HG03196 (cell line): ENCODE results near the gene ADARB2.

Experiments used
- ATAC-seq: cut with Tn5 transposase; IDR thresholded peaks from one replicate; pipeline ENCODE4 v1.9.1; 2021; ENCODE audit not compliant: unreplicated experiment

ADARB2 gene

DNA sequence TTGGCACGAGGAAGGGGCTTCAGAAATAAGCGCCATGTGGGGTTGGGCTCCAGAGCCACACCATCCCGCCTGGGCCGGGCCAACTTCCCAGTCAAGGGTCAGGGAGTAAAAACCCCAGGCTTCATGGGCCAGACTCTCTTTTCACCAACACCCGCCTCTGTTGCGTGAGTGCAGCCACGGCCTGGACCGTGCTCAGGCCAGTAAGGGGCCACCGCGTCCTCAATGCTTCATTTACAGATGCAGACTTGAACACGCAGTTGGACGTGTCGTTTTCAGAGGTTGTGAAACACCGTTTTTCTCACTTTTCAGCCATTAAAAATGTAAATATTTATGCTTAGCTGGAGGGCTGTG, 520.1 kb downstream of the ADARB2 start:
- ATAC-seq, result no peak

DNA sequence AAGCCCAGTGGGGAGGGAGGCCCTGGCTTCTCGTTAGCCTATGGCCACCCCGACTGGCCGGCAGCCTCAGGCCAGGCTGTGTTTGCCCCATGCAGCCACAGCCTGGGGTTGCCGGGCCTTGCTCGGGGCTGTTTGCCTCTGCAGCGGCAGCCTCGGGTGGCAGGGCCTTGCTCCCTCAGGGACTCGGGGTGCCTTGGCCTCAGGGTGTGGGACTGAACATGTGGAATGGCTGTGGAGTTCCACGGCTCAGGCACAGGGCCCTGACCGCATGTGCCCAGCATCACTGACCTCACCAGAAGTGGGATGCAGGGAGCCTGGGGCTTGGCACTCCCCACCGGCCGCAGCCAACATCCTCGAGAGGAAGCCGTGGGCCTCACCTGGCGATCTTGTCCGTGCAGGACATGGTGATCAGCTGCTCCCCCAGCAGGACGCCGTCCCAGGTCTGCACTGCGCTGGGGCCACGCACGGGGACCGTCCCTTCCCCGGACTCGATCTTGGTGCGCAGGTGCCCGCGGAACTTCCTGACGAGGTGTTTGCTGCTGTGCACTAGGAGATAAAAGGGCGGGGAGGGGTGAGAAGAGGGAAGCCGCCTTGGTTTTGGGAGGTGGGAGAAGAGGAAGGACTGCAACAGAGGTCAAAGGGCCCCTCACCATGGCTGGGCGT, 520.6 kb downstream of the ADARB2 start:
- ATAC-seq, result no peak

DNA sequence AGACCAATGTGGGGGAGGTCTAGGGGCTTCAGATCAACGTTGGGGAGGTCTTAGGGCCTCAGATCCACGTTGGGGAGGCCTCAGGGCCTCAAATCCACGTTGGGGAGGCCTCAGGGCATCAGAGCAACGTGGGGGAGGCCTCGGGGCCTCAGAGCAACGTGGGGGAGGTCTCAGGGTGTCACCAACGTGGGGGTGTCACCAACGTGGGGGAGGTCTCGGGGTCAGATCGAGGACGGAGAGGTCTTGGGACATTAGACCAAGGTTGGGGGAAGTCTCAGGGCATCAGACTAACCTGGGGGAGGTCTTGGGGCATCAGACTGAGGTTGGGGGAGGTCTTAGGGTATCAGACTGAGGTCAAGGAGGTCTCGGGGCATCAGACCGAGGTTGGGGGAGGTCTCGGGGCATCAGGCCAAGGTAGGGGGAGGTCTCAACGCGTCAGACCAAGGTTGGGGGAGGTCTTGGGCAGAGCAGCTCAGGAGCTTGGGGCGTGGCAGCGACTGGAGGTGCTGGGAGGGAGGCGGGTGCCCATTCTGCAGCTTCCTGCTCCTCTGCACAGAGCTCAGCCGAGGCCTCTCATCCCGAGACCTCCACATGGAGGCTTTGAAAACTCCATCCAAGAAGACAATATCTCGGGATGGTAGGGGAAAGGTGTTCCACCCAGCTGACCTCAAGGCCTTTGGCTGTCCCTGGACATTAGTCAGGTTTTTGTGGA, 521.3 kb downstream of the ADARB2 start:
- ATAC-seq, result no peak

DNA sequence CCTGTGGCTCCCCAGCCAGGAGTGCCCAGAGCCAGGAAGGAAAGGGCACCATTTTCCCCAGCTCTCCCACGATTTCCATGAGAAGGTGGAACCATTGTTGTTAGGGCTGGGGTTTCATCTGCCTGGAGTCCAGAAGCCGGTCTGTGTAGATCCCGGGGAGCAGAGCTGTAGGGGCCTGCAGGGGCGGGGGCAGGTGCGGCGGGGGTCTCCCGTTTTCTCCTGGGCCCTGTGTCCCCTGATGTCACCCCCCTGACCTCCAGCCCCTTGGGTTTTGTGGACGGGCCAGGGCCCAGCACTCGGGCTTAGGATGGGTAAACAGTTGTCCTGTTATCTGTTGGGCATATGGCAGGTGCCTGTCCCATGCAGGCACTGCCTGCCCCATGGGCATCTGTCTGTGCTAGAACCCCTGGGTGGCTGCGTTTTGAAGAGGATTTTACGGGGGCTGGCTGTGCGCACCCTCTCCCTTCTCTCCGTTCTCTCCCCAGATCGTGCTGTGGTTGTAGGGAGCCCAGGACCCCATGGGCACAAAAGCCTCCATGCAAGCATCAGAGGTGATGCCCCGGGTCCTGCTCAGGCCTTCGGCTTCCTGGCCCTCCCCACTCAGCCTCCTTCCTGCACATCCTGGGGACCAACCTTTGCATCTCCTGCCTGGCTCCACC, 522.3 kb downstream of the ADARB2 start:
- no peak for ATAC-seq

DNA sequence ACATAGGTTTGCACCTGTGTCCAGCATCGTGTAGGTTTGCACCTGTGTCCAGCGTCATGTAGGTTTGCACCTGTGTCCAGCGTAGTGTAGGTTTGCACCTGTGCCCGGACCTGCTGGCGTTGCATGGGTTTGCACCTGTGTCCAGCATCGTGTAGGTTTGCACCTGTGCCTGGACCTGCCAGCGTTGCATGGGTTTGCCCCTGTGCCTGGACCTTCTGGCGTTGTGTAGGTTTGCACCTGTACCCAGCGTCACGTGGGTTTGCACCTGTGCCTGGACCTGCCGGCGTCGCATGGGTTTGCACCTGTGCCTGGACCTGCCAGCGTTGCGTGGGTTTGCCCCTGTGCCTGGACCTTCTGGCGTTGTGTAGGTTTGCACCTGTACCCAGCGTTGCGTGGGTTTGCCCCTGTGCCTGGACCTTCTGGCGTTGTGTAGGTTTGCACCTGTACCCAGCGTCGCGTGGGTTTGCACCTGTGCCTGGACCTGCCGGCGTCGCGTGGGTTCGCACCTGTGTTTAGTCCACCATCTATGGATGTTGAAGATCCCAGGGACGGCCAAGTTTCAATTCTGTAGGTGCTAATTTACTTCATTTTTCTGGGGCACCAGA, 523.2 kb downstream of the ADARB2 start:
- ATAC-seq, result no peak

DNA sequence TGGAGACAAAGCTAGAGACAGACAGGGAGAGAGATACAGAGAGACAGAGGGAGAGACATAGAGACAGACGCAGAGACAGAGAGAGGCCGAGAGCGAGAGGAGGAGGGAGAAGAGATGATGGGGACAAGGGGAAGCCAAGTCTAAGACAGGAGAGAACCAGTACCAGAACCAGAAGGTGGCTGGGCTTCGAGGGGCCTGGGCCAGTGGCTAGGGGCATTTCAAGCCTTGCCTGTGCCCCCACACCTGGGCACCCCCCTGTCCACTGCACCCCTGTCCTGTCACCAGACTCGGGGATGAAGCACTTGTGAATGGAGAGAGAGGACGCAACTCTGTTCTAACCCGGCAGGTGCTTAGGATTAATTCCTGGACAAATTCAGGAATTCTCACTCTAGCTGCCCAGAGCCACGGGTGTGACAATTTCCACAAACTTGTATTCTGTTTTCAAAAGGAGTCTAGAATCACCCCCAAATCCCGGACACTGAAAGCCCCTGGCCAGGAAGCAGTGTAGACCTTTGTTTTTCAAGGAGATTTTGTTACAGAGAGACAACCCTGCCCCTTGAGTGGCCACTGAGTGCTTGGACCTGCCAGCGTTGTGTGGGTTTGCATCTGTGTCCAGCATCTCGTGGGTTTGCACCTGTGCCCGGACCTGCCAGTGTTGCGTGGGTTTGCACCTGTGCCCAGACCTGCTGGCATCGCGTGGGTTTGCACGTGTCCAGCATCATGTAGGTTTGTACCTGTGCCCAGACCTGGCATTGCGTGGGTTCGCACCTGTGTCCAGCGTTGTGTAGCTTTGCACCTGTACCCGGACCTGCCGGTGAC, 523.9 kb downstream of the ADARB2 start:
- no peak for ATAC-seq

DNA sequence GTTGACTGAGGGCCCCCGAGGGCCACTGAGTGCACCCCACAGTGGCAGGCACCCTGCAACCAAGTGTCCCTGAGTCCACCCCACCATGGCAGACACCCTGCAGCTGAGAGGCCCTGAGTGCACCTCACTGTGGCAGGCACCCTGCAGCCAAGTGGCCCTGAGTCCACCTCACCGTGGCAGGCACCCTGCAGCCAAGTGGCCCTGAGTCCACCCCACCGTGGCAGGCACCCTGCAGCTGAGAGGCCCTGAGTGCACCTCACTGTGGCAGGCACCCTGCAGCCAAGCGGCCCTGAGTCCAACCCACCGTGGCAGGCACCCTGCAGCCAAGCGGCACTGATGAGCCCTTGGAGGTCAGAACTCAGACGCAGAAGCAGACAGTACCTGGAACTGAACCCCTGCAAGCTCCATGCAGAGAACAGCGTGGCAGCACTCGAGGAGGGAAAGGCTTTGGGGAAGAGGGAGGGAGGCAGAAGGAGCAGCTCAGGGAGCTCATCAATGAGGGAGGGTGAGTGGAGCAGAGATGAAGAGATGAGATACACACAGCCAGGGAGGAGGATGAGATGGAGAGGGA, 524.7 kb downstream of the ADARB2 start:
- ATAC-seq, result no peak

DNA sequence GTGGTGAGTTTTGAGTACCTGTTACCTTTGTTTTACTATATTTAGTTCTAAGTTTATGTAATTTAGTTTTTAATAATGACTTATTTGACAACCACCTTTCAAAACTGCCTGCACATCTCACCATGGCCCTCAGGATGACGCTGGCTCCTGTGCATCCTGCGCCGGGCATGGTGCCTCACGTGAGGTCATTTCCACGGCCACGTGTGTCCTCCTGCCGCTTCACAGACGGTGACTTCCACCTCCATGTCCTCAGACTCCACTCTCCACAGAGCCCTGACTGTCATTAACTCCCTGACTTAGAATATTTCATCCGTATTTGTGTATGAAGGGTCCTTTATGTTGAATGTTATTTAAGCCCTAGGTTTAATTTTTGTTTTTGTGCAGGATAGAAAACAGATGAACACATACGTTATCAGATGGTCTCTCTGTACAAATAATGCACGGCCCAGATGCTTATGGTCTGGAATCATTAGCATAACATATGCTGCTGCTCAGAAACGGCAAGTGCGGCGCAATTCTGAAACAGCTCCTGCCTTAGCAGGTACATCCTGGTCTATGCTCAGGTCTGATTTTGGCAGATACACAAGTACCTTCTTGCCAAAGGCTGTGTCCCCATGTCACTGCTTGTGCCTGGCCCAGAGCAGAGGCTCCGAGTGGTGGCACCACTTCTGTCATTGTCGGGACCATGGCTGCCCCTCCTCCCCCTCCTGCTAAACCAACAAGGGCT, 525.3 kb downstream of the ADARB2 start:
- ATAC-seq, result no peak

DNA sequence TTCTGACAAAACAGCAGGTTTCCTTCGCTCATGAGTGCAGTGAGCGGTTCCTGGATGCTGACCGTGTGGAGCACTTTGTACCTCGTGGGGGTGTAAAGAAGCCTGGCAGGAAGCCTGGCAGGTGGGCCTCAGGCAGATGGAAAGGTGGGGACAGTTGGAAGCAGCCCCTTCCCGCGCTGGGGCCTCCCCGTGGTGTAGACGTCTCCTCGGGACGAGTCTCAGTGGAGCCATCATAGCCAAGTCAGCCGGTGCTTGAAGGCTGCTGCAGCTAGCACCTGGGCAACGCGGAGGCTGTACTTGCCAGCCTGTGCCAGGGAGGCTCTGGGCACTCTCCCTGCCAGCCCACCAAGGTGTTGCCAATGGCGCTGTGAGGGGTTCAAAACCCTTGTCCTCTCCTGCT, 526.7 kb downstream of the ADARB2 start:
- no peak for ATAC-seq

DNA sequence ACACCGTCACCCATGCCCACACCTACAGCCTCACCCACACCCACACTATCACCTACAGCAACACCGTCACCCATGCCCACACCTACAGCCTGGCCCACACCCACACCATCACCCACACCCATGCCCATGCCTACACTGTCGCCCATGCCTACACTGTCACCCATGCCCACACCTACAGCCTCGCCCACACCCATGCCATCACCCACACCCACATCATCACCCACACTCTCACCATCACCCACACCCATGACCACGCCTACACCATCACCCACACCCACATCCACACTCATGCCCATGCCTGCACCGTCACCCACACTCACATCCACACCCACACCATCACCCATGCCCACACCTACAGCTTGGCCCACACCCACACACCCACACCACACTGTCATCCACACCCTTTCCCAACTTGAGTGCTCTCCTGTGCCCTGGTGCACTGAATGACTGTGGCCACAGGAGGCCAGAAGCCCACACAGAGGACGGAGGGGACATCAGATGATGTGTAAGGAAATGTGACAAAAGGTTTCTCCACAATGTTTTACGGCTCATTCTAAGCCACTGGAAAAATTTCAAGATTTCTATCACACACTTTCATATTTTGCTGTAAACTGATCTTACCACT, 527.9 kb downstream of the ADARB2 start:
- ATAC-seq, result no peak

DNA sequence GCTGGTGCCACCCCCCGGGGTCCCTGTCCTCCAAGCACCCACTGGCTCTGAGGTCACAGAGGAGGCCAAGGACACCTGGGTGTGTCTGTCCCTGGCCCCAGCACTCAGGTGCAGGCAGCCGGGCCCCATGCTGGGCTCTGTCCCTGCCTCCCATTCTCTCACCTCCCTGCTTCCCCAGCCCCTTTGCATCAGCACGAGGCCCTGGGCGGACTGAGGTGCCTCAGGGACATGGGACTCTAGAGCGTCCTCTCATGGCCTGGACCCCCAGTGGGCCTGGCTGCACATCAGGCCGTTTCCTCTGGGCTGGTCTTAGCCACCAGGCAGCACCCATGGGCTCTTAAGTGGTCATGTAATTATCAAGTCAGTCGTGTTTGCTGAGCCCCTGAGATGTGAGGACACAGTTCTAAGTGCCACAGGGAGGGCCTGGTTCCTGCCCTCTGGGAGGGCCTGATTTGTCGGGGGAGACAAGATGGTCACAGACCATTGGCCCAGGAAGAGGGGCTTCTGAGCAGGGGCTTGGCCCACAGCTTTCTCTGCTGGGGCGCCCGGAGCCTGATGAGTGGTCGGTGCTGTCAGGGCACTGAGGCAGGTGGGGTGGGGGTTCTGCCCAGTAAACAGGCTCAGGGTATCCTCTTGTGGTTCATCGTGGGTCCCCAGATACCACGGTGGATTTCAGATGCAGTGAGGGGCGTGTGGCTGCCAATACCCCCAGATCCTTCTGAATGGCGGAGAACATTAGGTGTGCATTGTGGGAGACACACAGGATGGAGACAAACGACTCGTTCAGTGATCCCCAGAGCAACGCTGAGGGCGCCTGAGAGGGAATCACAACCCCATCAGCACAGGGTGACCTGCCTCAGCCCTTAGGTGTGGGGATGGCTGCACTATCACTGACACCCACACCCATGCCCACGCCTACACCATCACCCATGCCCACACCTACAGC, 528.7 kb downstream of the ADARB2 start:
- no peak for ATAC-seq

DNA sequence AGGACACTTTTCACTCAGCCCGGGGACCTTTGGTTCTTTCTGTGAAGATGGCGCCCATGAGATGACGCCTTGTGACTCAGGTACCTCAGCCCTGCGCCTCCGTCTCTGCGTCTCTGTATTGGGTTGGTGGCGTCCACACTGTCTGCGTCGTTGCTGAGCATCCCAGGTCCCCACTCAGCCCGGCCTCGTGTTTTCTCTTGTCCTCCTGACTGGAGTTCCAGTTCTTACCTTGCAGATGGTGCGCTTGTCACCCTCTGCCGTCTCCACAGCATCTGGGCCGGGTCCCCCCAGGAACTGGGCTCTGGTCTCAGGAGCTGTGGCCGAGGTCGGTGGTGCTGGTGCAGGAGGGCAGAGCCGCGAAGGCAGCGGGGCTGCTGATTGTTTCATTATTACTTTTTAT, 530.7 kb downstream of the ADARB2 start:
- ATAC-seq, result no peak

DNA sequence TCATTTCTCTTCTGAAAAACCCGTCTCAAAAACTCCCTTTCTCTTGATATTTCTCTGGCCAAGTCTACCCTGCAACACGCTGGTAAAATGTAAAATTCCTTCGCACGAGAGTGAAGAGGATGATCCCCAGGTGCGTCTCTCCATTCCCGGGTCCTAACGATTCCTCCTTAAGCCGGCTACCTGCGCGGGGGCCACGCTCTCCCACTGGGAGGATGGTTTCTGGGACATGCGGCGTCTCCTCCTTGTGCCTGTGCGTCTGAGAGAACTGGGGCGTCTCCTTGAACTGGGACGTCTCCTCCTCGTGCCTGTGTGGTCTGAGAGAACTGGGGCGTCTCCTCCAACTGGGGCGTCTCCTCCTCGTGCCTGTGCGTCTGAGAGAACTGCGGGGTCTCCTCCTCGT, 531.2 kb downstream of the ADARB2 start:
- no peak for ATAC-seq

DNA sequence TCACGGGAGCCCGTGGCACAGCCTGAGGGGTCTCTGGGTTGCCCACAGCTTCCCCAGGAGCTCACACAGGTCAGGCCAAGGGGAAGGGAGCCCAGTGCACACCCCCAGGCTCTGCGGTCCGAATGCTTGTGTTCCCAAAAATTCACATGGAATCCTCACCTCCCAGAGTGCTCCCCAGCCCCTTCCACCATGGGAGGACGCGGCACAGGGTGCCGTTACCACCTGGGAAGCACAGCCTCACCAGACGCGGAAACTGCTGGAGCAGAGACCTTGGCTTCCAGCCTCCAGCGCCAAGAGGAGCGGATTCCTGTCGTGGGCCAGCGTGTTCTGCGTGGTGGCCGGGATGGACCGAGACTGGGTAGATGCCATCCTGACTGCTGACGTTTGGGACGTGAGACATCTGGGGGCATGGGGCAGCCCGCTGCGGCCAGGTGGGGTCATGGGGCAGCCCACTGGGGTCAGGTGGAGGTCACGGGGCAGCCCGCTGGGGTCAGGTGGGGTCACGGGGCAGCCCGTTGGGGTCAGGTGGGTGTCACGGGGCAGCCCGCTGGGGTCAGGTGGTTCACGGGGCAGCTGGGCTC, 531.8 kb downstream of the ADARB2 start:
- no peak for ATAC-seq

DNA sequence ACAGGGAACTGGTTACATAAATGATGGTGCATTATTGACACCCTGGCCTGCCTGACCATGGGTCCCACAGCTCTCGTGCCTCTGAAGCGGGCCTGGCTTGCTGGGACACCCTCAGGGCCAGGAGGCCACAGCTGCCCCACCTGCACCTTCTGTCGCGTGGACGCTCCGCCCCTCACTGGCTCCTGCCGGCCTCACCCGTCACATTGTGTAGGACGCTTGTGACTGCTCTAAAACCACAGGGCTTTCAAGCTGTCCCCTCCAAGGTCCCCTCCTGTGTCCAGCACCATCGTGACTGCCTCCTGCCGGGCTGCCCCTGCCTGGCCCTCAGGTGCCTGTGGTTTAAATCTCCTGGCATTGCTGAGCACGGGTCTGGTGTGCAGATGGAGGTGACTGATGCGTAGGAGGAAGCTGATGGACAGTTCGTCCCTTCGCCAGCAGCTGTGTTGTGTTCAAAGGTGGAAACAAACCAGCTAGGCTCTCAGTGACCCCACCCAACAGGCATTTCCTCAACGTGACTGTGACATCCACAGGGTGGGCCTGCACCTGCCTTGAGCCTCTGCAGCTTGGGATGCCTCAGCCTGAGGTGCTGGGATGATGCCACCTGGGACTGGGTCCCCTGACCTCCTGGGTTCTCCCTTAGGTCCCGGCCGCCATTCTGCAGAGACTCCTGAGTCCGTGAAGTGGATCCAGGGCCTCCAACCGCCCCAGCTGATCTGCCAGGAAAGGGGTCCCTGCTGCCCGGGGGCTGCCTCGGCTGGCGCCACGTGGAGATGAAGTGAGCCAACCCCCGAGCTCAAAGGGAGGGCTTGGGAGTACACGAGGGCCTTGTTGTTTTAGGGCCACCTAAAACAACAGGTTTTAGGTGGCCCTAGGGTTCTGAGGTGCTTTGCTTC, 532.6 kb downstream of the ADARB2 start:
- ATAC-seq, result no peak

DNA sequence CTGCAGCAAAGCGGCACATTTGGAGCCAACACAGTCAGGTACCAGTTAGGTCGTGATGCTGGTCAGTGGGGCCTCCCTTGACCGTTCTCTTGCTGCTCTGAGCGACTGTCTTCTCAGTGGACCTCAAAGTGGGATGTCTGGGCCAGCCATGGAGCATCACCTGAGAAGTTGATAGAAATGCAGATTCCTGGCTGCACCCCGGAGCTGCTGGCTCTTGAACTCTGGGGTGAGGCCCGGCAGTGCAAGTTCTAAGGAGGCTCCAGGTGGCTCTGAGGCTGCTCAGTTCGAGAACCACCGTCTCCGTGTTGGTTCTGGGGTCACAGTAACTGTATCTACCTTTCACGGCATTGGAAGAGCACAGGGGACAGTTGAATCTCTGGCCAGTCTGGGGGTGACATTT, 533.6 kb downstream of the ADARB2 start:
- no peak for ATAC-seq

DNA sequence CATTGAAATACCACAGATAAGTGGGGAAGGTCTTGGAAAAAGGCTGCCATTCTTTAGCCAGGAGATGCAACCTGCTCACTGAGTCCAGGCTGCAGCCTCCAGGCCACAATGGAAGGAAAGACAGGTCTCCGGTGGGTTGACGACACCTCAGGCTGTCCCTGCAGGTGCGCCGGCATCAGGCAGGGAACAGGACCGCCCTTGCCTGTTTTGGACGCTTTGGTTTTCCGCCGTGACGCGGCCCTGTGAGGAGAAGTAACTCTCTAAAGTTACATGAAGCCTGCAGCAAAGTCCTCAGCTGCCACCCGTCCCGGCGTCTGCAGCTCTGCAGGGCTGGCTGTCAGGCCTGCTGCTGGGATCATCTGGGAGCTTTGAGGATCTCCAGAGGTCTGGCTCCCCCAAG, 534.1 kb downstream of the ADARB2 start:
- ATAC-seq, result no peak
